ENCODE results near the gene PRKAG2.
"Not testable (repeated sequence)": the region's sequence is repeated elsewhere in the genome, so short reads cannot be mapped to it uniquely, and the experiment has no call there.

The PRKAG2 gene

GRCh38 chr7:151914051-151914450 lies 37.1 kb upstream of the PRKAG2 start:
- no peaks in the 10 kb centered on the region for H3K4me1 ChIP-seq
- H3K4me3 ChIP-seq (ENCODE audit: low read depth, low read length): no peak overlapping the region
- no peaks in the 10 kb centered on the region for H3K36me3 ChIP-seq
- no peak for TF ChIP-seq CTCF (IDR thresholded peaks at IDR 0.05; ENCODE audit: low read depth, low read length)
- H3K27me3 ChIP-seq: no peaks in the 10 kb centered on the region
- no peak for DNase-seq
- no peaks in the 10 kb centered on the region for H3K9me3 ChIP-seq

DNA sequence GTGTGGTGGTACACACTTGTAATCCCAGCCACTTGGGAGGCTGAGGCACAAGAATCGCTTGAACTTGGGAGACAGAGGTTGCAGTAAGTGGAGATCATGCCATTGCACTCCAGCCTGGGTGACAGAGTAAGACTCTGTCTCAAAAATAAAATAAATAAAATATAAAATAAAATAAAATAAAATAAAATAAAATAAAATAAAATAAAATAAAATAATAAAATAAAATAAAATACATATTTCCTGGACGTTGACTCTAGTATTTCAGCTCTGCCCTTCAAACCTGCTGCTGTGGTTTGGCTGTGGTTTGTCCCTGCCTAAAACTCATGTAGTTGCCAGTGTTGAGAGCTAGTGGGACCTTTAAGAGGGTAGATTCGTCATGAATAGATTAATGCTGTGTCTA lies 33.7 kb upstream of the PRKAG2 start:
- not testable (repeated sequence) for H3K4me3 ChIP-seq (ENCODE audit: low read depth, low read length); H3K9me3 ChIP-seq; DNase-seq; H3K27me3 ChIP-seq; H3K36me3 ChIP-seq; H3K4me1 ChIP-seq

- not testable (repeated sequence) for H3K4me1 ChIP-seq; H3K9me3 ChIP-seq; H3K27me3 ChIP-seq; DNase-seq; H3K36me3 ChIP-seq; H3K4me3 ChIP-seq (ENCODE audit: low read depth, low read length)
These were observed 30.2 kb upstream of the PRKAG2 start for GRCh38 chr7:151907115-151907514.

DNA sequence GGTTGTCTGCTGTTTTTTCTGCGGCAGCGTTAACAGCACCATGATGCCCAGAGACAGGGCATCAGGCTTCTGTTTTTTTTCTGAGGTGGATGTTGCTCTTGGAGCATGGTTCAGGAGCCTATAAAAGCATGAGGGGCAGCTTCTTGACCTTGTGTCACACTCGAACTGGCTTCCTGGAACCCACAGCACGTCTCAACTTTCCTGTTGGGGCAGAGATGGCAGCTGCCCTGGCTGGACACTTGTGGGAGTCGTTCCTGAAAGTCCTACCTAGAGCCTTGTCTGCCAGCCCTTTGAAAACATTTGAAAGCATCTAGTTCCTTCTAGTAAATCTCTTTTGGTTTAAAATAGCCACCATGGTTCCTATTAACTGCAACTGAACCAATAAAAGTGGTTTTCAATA lies 28.9 kb upstream of the PRKAG2 start:
- no peaks in the 10 kb centered on the region for H3K36me3 ChIP-seq
- no peak for DNase-seq
- no peak for TF ChIP-seq CTCF (IDR thresholded peaks at IDR 0.05; ENCODE audit: low read depth, low read length)
- no peaks in the 10 kb centered on the region for H3K9me3 ChIP-seq
- H3K4me3 ChIP-seq (ENCODE audit: low read depth, low read length): no peak overlapping the region
- H3K27me3 ChIP-seq: no peaks in the 10 kb centered on the region
- H3K4me1 ChIP-seq: no peaks in the 10 kb centered on the region

DNA sequence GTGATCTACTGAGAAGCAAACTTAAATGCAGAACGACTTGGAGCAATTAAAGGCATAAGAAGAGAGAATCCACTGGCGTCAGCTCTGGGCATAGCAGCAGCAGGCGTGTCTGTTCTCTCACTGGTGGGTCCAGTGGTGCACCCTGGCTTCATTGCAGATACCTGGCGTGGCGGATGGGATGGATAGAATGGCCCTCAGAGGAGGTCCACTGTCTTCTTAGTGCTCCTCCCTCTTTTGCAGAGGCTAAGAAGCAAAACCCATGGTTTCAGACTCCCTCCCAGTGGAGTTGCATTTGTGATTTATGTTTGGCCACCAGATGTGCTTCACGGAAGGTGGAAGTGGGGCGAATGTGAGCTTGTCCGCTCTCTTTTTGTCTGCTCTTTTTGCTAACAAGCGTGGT lies 28.4 kb upstream of the PRKAG2 start:
- DNase-seq: no peak
- H3K27me3 ChIP-seq: no peaks in the 10 kb centered on the region
- no peaks in the 10 kb centered on the region for H3K4me1 ChIP-seq
- no peak for TF ChIP-seq CTCF (IDR thresholded peaks at IDR 0.05; ENCODE audit: low read depth, low read length)
- H3K9me3 ChIP-seq: no peaks in the 10 kb centered on the region
- no peak overlapping the region for H3K4me3 ChIP-seq (ENCODE audit: low read depth, low read length)
- H3K36me3 ChIP-seq: no peaks in the 10 kb centered on the region

DNA sequence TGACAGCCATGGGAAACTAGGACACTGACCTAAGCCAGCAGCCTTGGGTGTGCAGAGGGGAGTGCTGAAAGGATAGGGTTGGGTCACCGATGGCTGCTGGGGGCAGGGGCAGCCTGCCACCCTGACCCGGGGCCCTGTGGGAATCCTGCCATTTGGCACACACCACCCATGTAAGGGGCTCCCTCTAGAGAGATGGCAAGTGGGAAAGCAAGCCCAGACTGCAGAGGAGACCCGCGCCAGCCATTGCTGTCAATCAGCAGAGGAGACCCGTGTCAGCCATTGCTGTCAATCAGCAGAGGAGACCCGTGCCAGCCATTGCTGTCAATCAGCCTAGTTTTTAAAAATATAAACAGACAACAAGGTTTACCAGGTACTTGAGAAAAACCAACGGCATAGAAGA lies 27.4 kb upstream of the PRKAG2 start:
- DNase-seq: no peak
- Histone ChIP-seq H3K4me3 (ENCODE audit: low read depth, low read length) (no peak overlapping the region), H3K27me3 (no peaks in the 10 kb centered on the region), H3K4me1 (no peaks in the 10 kb centered on the region), H3K36me3 (no peaks in the 10 kb centered on the region), H3K9me3 (no peaks in the 10 kb centered on the region)
- TF ChIP-seq CTCF (IDR thresholded peaks at IDR 0.05; ENCODE audit: low read depth, low read length): no peak

DNA sequence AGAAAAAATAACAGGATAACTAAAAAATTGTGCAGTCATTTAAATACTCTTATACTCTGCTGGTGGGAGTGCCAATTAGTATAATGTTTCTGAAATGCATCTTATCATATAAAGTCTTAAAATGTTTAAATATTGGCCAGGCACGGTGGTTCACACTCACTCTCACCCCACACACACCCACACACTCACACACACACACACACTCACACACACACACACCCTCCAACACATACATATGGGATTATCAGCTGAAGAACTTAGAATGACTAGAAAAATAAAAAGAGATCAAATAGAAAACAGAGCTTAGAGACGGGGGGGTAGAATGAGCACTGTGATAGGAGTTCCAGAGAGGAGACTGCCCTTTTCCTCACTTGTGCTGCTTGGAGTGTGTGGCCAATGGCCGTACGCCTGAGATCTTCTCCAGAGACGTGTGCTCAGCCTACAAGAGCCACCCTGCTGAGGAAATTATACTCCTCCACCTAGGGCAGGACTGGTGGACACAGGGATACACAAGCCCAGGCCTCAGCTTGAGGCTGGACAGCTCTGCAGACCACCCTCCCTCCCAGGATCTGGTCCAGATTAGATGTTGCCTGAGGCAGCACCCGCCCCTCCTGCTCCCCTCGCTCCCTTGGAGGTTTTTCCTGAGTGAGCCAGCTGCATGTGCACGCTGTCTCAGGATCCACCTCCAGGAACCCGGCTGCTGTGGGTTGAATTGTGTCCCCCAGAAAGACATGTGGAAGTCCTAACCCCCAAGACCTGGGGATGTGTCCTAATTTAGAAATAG lies 26.5 kb upstream of the PRKAG2 start:
- H3K36me3 ChIP-seq: no peaks in the 10 kb centered on the region
- TF ChIP-seq CTCF (IDR thresholded peaks at IDR 0.05; ENCODE audit: low read depth, low read length): no peak
- H3K4me3 ChIP-seq (ENCODE audit: low read depth, low read length): no peak overlapping the region
- H3K4me1 ChIP-seq: no peaks in the 10 kb centered on the region
- H3K9me3 ChIP-seq: no peaks in the 10 kb centered on the region
- DNase-seq: peak; percentile 35
- no peaks in the 10 kb centered on the region for H3K27me3 ChIP-seq

Measured in BE2C (cell line).